Glutamatergic neuron (in vitro differentiated cells): ENCODE measurements around the gene THUMPD3. TPM values are rescaled to one million over a fixed set of nuclear protein-coding genes. Genes with fewer than 3 reads are reported as not detected.
A peak's percentile ranks its signal among the peaks of the same experiment; 100 is the strongest.

ENCODE experiments used
- DNase-seq: peaks from one replicate; pipeline ENCODE4 v3.0.0; 2022
- H3K27ac Mint-ChIP-seq: one replicate; pipeline ENCODE4 v1.8.0; 2020; ENCODE audit warnings: mild to moderate bottlenecking, mixed read lengths, inconsistent platforms; ENCODE audit not compliant: unreplicated experiment
- H3K27me3 Mint-ChIP-seq: one replicate; pipeline ENCODE4 v1.8.0; 2020; ENCODE audit warnings: mild to moderate bottlenecking, moderate library complexity, mixed read lengths, inconsistent platforms; ENCODE audit not compliant: unreplicated experiment
- H3K36me3 Mint-ChIP-seq: one replicate; pipeline ENCODE4 v1.8.0; 2020; ENCODE audit warnings: mild to moderate bottlenecking, mixed read lengths, inconsistent platforms; ENCODE audit not compliant: unreplicated experiment
- H3K4me1 Mint-ChIP-seq: one replicate; pipeline ENCODE4 v1.8.0; 2020; ENCODE audit warnings: mild to moderate bottlenecking, low read depth, mixed read lengths, inconsistent platforms; ENCODE audit not compliant: unreplicated experiment
- H3K4me3 Mint-ChIP-seq: one replicate; pipeline ENCODE4 v1.8.0; 2020; ENCODE audit warnings: mild to moderate bottlenecking, mixed read lengths, inconsistent platforms; ENCODE audit not compliant: unreplicated experiment
- H3K9me3 Mint-ChIP-seq: one replicate; pipeline ENCODE4 v1.8.0; 2020; ENCODE audit warnings: mild to moderate bottlenecking, moderate library complexity, mixed read lengths, inconsistent platforms; ENCODE audit not compliant: unreplicated experiment
- long read RNA-seq: library from polyadenylated mRNA; unstranded; transcript quantifications from one replicate; pipeline ENCODE4 v2.0.0, GENCODE V29; 2020; ENCODE audit not compliant: unreplicated experiment
- total RNA-seq: library from RNA; stranded (reverse); fragmentation: NEBNext Ultra II Directional; extraction: Animal tissue kit (Norgen Biotek cat#: 25700); gene quantifications from one replicate; pipeline ENCODE4 v1.2.1, GENCODE V29; 2021; ENCODE audit not compliant: unreplicated experiment
- TF ChIP-seq, protein P1 (sequence below): fragments of 200-600 bp; sonication (generic); IDR thresholded peaks from one replicate; pipeline ENCODE4 v1.5.0; 2021; ENCODE audit not compliant: partially characterized antibody, unreplicated experiment

The THUMPD3 gene, protein sequence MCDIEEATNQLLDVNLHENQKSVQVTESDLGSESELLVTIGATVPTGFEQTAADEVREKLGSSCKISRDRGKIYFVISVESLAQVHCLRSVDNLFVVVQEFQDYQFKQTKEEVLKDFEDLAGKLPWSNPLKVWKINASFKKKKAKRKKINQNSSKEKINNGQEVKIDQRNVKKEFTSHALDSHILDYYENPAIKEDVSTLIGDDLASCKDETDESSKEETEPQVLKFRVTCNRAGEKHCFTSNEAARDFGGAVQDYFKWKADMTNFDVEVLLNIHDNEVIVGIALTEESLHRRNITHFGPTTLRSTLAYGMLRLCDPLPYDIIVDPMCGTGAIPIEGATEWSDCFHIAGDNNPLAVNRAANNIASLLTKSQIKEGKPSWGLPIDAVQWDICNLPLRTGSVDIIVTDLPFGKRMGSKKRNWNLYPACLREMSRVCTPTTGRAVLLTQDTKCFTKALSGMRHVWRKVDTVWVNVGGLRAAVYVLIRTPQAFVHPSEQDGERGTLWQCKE
- total RNA-seq = 50.2 TPM
- long read RNA-seq, transcript THUMPD3-201 (10 exons, 3,961 nt) = major isoform, 5 of 24 reads
- long read RNA-seq, partial matches to known transcripts = 8 of 24 reads
- long read RNA-seq, other reads (novel, unspliced or antisense) = 7 of 24 reads

DNA sequence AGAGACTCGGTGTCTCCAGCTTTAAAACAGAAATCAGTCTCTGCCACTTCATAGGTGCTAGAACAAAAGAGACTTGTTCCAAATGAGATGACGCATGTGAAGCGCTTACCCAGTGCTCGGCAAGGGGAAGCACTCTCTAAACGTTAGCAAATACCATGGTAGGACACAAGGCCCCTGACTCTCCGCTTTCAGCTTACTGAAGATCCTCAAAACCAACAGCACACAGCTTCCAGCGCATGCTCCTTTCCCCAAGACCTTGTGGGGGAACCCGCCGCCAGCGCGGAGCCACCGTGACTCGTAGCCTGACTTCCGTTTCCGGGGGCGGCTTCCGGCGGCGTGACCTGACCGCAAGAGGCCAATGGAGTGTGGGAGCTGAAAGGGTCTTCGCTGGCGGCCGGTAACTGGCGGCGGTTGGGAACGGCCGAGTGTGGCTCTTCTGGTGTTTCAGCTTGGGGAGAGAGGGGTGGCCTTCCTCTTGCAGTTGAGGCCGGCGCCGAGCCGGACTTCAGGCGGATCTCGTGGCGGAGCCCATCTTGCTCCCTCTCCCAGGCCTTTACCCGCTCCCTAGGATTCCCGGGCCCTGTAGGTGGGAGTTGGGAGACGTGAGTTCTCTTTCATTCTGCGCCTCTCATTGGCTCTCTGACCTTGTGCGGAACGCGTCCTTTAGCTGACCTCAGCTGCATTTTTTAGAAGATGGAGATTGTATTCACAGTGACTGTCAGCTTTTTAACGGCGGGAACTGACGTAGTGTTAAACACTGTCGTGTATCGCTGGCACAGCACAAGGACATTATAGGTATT, at the start of gene THUMPD3:
TSS of gene THUMPD3 (plus strand) at position 324 of the 800 bp plus-strand sequence. CDS start 2,015 bp downstream, outside the sequence.
- H3K4me3 Mint-ChIP-seq = peak within 1 kb of the TSS; percentile 97
- peak; percentile 94 for DNase-seq
- no peaks in the 10 kb centered on the region for H3K36me3 Mint-ChIP-seq
- H3K27ac Mint-ChIP-seq = peak within 1 kb of the TSS; percentile 97
- peaks cover 2% of the 10 kb centered on the region for H3K4me1 Mint-ChIP-seq
- no peaks in the 10 kb centered on the region for H3K27me3 Mint-ChIP-seq
- TF ChIP-seq, protein P1, sequence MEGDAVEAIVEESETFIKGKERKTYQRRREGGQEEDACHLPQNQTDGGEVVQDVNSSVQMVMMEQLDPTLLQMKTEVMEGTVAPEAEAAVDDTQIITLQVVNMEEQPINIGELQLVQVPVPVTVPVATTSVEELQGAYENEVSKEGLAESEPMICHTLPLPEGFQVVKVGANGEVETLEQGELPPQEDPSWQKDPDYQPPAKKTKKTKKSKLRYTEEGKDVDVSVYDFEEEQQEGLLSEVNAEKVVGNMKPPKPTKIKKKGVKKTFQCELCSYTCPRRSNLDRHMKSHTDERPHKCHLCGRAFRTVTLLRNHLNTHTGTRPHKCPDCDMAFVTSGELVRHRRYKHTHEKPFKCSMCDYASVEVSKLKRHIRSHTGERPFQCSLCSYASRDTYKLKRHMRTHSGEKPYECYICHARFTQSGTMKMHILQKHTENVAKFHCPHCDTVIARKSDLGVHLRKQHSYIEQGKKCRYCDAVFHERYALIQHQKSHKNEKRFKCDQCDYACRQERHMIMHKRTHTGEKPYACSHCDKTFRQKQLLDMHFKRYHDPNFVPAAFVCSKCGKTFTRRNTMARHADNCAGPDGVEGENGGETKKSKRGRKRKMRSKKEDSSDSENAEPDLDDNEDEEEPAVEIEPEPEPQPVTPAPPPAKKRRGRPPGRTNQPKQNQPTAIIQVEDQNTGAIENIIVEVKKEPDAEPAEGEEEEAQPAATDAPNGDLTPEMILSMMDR = no peak
- H3K9me3 Mint-ChIP-seq = peaks cover 6% of the 10 kb centered on the region

DNA sequence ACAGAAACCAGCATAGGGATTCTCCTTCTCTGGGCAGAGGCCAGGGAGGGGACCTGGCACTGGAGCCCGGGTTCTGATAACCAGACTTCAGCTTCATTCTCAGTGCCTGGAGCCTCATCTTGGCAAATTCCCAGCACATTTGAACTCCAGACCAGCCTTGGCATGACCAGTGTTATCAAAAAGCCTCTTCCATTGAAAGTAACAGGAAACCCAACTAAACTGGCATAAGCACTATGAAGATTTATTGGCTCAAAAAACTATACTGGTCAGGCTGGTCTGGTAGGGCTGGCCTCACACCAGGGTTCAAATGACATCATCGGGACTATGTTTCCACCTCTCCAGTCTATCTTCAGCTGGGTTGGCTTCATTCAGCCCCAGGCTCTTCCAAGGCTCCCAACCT, 48.1 kb upstream of the THUMPD3 start:
- no peak for DNase-seq
- Mint-ChIP-seq H3K4me3 (no peak overlapping the region), H3K9me3 (no peaks in the 10 kb centered on the region), H3K27me3 (peaks cover 6% of the 10 kb centered on the region), H3K4me1 (no peaks in the 10 kb centered on the region), H3K36me3 (peaks cover 10% of the 10 kb centered on the region), H3K27ac (no peak overlapping the region)
- TF ChIP-seq, protein P1 = no peak

DNA sequence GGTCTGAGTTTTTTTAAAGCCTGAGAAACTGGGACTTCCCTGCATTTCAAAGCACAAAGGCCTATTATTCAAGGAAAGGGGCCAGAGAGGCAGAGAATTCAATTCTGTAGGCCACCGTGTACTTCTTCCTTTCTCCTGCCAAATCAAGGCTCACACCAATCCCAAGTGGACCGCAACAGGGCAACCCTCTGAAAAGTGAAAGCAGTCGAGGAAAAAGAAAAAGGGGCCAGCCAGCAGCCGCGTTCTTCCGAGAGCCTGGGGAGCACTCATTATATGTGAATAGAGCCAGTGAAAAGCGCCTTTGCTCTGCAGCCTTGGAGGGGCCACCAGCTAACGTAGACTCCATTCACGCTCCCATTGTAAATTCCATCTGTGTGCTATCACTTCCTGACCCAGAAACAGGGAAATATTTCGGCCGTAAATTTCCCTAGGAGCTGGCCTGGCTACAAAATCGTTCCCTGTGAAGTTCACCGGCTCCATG, 45.9 kb upstream of the THUMPD3 start:
- peaks cover 6% of the 10 kb centered on the region for H3K27me3 Mint-ChIP-seq
- H3K36me3 Mint-ChIP-seq = peaks cover 10% of the 10 kb centered on the region
- H3K4me1 Mint-ChIP-seq = no peaks in the 10 kb centered on the region
- no peak for DNase-seq
- no peak overlapping the region for H3K27ac Mint-ChIP-seq
- H3K9me3 Mint-ChIP-seq = no peaks in the 10 kb centered on the region
- TF ChIP-seq, protein P1 = no peak
- H3K4me3 Mint-ChIP-seq = no peak overlapping the region

DNA sequence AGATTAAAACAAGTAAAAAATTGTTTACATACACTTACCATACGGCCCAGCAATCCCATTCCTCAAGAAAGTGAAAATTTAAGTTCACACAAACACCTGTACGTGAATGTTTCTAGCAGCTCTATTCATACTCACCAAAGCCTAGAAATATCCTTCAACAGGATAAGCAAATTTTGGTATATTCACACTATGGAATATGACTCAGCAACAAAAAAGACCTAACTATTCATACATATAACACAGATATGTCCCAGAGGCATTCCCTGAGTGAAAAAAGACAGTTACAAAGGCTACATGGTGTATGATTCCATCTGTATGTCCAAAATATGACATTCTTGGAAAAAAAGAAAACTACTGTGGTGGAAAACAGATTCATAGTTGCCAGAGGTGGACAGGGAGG, 40.1 kb upstream of the THUMPD3 start:
- peaks cover 3% of the 10 kb centered on the region for H3K9me3 Mint-ChIP-seq

More for the DNA sequence above, 40.1 kb upstream of the THUMPD3 start:
- Mint-ChIP-seq H3K36me3 (peaks cover 19% of the 10 kb centered on the region), H3K27me3 (no peaks in the 10 kb centered on the region), H3K4me1 (no peaks in the 10 kb centered on the region), H3K4me3 (no peak overlapping the region), H3K27ac (no peak overlapping the region)
- TF ChIP-seq, protein P1 = no peak
- DNase-seq = no peak
